Gastrocnemius medialis (tissue), 4 donors: ENCODE measurements around the gene RNPEP. TPM values are rescaled to one million over a fixed set of nuclear protein-coding genes. Genes with fewer than 3 reads are reported as not detected.

ENCODE experiments used
- ATAC-seq, 2 donors: fragments of 150-250 bp; one replicate each; pipeline ENCODE4 v1.9.1; 2016
- DNase-seq, 2 donors: peaks; one replicate each; pipeline ENCODE4 v3.0.0-alpha.2; 2019
- H3K27ac ChIP-seq, 4 donors: fragments of 200-600 bp; sonication (generic); 1 replicate in 1 of 4; 2 replicates in 3 of 4; pipeline ENCODE4 v1.5.1; 2016 to 2018; ENCODE audit warnings: mild to moderate bottlenecking in 2 of 4, moderate library complexity in 1 of 4
- H3K27me3 ChIP-seq, 3 donors: fragments of 200-600 bp; sonication (generic) in 2 of 3; 1 replicate in 1 of 3; 2 replicates in 2 of 3; pipeline versions ENCODE4 v1.5.1 to v1.6.0; 2016 to 2019; ENCODE audit warnings: mild to moderate bottlenecking in 1 of 3, moderate library complexity in 1 of 3
- H3K36me3 ChIP-seq, 2 donors: fragments of 200-600 bp; sonication (generic) in 1 of 2; one replicate each; pipeline ENCODE4 v1.5.1; 2017 to 2018
- H3K4me1 ChIP-seq, 2 donors: fragments of 200-600 bp; sonication (generic) in 1 of 2; one replicate each; pipeline ENCODE4 v1.5.1; 2016 to 2017; ENCODE audit warnings: mild to moderate bottlenecking in 2 of 2
- H3K4me3 ChIP-seq, 4 donors: fragments of 200-600 bp; sonication (generic) in 3 of 4; 1 replicate in 1 of 4; 2 replicates in 3 of 4; pipeline ENCODE4 v1.5.1; 2016 to 2019; ENCODE audit warnings: mild to moderate bottlenecking in 2 of 4
- H3K9me3 ChIP-seq, 3 donors: fragments of 200-600 bp; sonication (generic) in 2 of 3; 1 replicate in 1 of 3; 2 replicates in 2 of 3; pipeline ENCODE4 v1.5.1; 2016 to 2019
- POLR2A ChIP-seq, 2 donors: fragments of 450-650 bp; IDR thresholded peaks; one replicate each; pipeline ENCODE4 v1.6.1; 2017; ENCODE audit warnings: antibody characterized with exemption in 2 of 2, mild to moderate bottlenecking in 2 of 2, moderate library complexity in 2 of 2
- in situ Hi-C, 4 donors: fragments of 200-750 bp; cut with MboI; loops; one replicate each; pipeline versions ENCODE4 v1.15.0 to v1.8.0; 2017; ENCODE audit warnings: low sequenced_read_pairs in 4 of 4
- intact Hi-C: fragments of 100-400 bp; cut with DNase I; formaldehyde crosslinking; loops from one replicate; pipeline ENCODE4 v1.15.1; 2023; ENCODE audit warnings: low total_unique reads
- total RNA-seq, 4 donors: library from RNA; depleted of rRNA; stranded (reverse); fragments of >200 nt; gene quantifications; one replicate each; pipeline versions ENCODE4 v1.1.0 to v1.2.3, GENCODE V29; 2016
- TF ChIP-seq, protein P1 (sequence below), 5 experiments: fragments of 450-650 bp in 3 of 5; fragments of 200-600 bp in 2 of 5; sonication (generic) in 2 of 5; IDR thresholded peaks in 4 of 5; conservative IDR thresholded peaks in 1 of 5; 1 replicate in 4 of 5; 2 replicates in 1 of 5; pipeline ENCODE4 v1.5.1; 2016 to 2019; ENCODE audit warnings: antibody characterized with exemption in 5 of 5, mild to moderate bottlenecking in 3 of 5, moderate library complexity in 3 of 5

The RNPEP gene
- total RNA-seq, 4 donors from 2014 or later, result 11.1 to 24.9 (median 21.2) TPM

DNA sequence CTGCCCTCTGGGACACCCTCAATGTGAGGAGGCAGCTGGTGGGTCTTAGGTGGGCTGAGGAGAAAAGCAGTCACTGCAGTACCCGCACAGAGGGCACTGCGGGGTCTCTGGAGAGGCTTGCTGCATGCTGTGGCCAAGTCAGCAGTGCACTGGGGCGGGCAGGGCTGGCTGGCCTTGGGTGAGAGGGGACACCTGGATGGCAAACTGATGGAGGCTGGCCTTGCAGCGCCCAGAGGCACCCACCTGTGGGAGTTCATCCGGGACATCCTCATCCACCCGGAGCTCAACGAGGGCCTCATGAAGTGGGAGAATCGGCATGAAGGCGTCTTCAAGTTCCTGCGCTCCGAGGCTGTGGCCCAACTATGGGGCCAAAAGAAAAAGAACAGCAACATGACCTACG is 31.2 kb downstream of the RNPEP start:
- H3K4me3 ChIP-seq, result no peak overlapping the region
- intact Hi-C loops (no loop called here), in situ Hi-C loops (loop anchor here in 3 of 4 donors (5.0 to 10.0 kb wide), 2 partner anchors 101 to 104 kb away; no protein-coding TSS in a partner anchor)
- H3K4me1 ChIP-seq, result no peaks in the 10 kb centered on the region
- H3K9me3 ChIP-seq, result no peaks in the 10 kb centered on the region
- ATAC-seq, result no peak
- no peaks in the 10 kb centered on the region for H3K27me3 ChIP-seq
- TF ChIP-seq POLR2A (IDR thresholded peaks at IDR 0.05), result no peak
- TF ChIP-seq, protein P1, sequence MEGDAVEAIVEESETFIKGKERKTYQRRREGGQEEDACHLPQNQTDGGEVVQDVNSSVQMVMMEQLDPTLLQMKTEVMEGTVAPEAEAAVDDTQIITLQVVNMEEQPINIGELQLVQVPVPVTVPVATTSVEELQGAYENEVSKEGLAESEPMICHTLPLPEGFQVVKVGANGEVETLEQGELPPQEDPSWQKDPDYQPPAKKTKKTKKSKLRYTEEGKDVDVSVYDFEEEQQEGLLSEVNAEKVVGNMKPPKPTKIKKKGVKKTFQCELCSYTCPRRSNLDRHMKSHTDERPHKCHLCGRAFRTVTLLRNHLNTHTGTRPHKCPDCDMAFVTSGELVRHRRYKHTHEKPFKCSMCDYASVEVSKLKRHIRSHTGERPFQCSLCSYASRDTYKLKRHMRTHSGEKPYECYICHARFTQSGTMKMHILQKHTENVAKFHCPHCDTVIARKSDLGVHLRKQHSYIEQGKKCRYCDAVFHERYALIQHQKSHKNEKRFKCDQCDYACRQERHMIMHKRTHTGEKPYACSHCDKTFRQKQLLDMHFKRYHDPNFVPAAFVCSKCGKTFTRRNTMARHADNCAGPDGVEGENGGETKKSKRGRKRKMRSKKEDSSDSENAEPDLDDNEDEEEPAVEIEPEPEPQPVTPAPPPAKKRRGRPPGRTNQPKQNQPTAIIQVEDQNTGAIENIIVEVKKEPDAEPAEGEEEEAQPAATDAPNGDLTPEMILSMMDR (IDR thresholded peaks at IDR 0.05 in 4 of 5, conservative IDR thresholded peaks at IDR 0.05 in 1 of 5), result no peak
- no peaks in the 10 kb centered on the region for H3K36me3 ChIP-seq
- H3K27ac ChIP-seq, result no peak overlapping the region
- DNase-seq, result no peak

DNA sequence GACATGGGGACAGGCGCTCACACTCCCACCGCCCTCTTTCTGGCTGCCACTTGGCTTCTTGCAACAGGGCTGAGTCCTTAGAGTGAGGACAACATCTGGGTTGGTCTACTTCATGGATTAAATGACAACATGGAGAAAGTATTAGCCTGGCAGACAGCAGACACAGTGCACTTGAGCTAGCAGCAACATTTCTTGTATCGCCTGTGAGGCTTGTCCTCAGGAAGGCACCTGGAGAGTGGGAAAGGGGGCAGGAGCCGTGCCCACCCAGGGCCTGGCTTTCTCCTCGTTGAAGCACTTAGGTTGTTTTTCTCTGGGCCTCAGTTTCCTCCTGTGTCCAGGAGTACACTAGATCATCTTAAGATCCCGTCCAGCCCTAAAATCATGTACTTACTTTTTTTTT is 31.6 kb downstream of the RNPEP start:
- TF ChIP-seq POLR2A (IDR thresholded peaks at IDR 0.05), result no peak
- TF ChIP-seq, protein P1 (IDR thresholded peaks at IDR 0.05 in 4 of 5, conservative IDR thresholded peaks at IDR 0.05 in 1 of 5), result no peak
- in situ Hi-C loops (loop anchor here in 3 of 4 donors (5.0 to 10.0 kb wide), 2 partner anchors 101 to 103 kb away; no protein-coding TSS in a partner anchor), intact Hi-C loops (no loop called here)
- no peaks in the 10 kb centered on the region for H3K27me3 ChIP-seq
- DNase-seq, result no peak
- no peak overlapping the region for H3K4me3 ChIP-seq
- no peaks in the 10 kb centered on the region for H3K36me3 ChIP-seq
- no peak for ATAC-seq
- H3K9me3 ChIP-seq, result no peaks in the 10 kb centered on the region
- H3K27ac ChIP-seq, result no peak overlapping the region
- no peaks in the 10 kb centered on the region for H3K4me1 ChIP-seq

DNA sequence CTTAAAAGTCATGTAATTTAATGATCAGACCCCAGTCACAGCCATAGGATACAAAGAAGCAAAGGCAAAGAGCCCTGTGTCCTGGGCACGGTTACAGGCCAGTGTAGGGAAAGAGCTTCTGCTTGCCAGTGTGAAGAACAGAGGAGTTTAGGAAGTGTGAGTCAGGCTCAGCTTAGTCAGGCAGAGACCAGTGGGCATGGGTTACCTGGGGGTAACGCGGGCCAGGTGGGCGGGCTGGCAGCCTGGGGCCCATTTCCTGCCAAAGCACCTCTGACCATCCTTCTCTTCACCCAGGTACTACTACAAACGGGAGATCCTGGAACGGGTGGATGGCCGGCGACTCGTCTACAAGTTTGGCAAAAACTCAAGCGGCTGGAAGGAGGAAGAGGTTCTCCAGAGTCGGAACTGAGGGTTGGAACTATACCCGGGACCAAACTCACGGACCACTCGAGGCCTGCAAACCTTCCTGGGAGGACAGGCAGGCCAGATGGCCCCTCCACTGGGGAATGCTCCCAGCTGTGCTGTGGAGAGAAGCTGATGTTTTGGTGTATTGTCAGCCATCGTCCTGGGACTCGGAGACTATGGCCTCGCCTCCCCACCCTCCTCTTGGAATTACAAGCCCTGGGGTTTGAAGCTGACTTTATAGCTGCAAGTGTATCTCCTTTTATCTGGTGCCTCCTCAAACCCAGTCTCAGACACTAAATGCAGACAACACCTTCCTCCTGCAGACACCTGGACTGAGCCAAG is 32.6 kb downstream of the RNPEP start:
- Histone ChIP-seq H3K36me3 (no peaks in the 10 kb centered on the region), H3K27ac (no peak overlapping the region), H3K9me3 (no peaks in the 10 kb centered on the region), H3K27me3 (no peaks in the 10 kb centered on the region), H3K4me1 (no peaks in the 10 kb centered on the region), H3K4me3 (no peak overlapping the region)
- DNase-seq (no peak), ATAC-seq (no peak)
- TF ChIP-seq POLR2A (IDR thresholded peaks at IDR 0.05), result no peak
- TF ChIP-seq, protein P1 (IDR thresholded peaks at IDR 0.05 in 4 of 5, conservative IDR thresholded peaks at IDR 0.05 in 1 of 5), result no peak
- in situ Hi-C loops, result loop anchor here in 3 of 4 donors (5.0 to 10.0 kb wide), 2 partner anchors 100 to 102 kb away; no protein-coding TSS in a partner anchor
- intact Hi-C loops, result no loop called here

DNA sequence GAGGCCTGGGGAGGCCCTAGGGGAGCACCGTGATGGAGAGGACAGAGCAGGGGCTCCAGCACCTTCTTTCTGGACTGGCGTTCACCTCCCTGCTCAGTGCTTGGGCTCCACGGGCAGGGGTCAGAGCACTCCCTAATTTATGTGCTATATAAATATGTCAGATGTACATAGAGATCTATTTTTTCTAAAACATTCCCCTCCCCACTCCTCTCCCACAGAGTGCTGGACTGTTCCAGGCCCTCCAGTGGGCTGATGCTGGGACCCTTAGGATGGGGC is 33.2 kb downstream of the RNPEP start:
- no peaks in the 10 kb centered on the region for H3K36me3 ChIP-seq
- ATAC-seq (no peak), DNase-seq (no peak)
- H3K27me3 ChIP-seq, result no peaks in the 10 kb centered on the region
- in situ Hi-C loops, result loop anchor here in 2 of 4 donors (10.0 kb wide), 1 partner anchor 99 kb away; no protein-coding TSS in a partner anchor
- no peak overlapping the region for H3K27ac ChIP-seq
- H3K9me3 ChIP-seq, result no peaks in the 10 kb centered on the region
- no peak overlapping the region for H3K4me3 ChIP-seq
- TF ChIP-seq POLR2A (IDR thresholded peaks at IDR 0.05), result no peak
- TF ChIP-seq, protein P1 (IDR thresholded peaks at IDR 0.05 in 4 of 5, conservative IDR thresholded peaks at IDR 0.05 in 1 of 5), result no peak
- no peaks in the 10 kb centered on the region for H3K4me1 ChIP-seq
- intact Hi-C loops, result no loop called here
